HCT116 (cell line): ENCODE measurements around the gene SNIP1. TPM values are rescaled to one million over a fixed set of nuclear protein-coding genes. Genes with fewer than 3 reads are reported as not detected.

Source experiments
- ATAC-seq: fragments of 200-7000 bp; cut with Tn5 transposase; 2 replicates; pipeline ENCODE4 v1.9.1; 2020; ENCODE audit warnings: mild to moderate bottlenecking, moderate library complexity
- BruUV-seq: library from RNA; stranded (reverse); fragments of 400-500 nt; replicated peaks from 2 replicates; lab custom pipeline; 2021; lab: Mats Ljungman, UMichigan
- CTCF ChIA-PET: fragments of 300-600 bp; sonication (Branson Sonifier 250); formaldehyde crosslinking; loops from one replicate; lab custom pipeline; 2021; ENCODE audit warnings: antibody characterized with exemption; lab: Charles Lee
- POLR2A ChIA-PET: fragments of 300-600, 350-600 bp; sonication (Branson Sonifier 250); formaldehyde crosslinking; loops from one replicate; lab custom pipeline; 2021; ENCODE audit warnings: antibody characterized with exemption; lab: Charles Lee
- RAD21 ChIA-PET, 2 experiments: fragments of 300-600 bp; sonication (Branson Sonifier 250); formaldehyde crosslinking; loops; one replicate each; lab custom pipeline; 2023; ENCODE audit warnings: low total read pairs in 2 of 2; ENCODE audit not compliant: uncharacterized antibody in 2 of 2, unreplicated experiment in 2 of 2, low non-redundant PET in 1 of 2; lab: Charles Lee
- DNase-seq: peaks from one replicate; pipeline ENCODE4 v3.0.0-alpha.2; 2010; ENCODE audit warnings: low read depth, low spot score
- H2AFZ ChIP-seq: fragments of 200-600 bp; shearing (Covaris generic), sonication (generic); 2 replicates; pipeline ENCODE4 v1.6.1; 2017; ENCODE audit warnings: low read depth, mixed run types, mixed read lengths, antibody characterized with exemption, low read length; ENCODE audit not compliant: poor library complexity, severe bottlenecking
- H3K27ac ChIP-seq: 2 replicates; pipeline ENCODE4 v1.5.1; 2012; ENCODE audit warnings: low read depth, low read length
- H3K27me3 ChIP-seq: fragments of 200-600 bp; sonication (generic); 2 replicates; pipeline ENCODE4 v1.6.1; 2016; ENCODE audit warnings: mixed run types, low read length, mixed read lengths; ENCODE audit not compliant: insufficient read depth
- H3K36me3 ChIP-seq, 2 experiments: fragments of 200-500 bp in 1 of 2; fragments of 200-600 bp in 1 of 2; sonication (Bioruptor generic) in 1 of 2; sonication (generic) in 1 of 2; 2 replicates each; pipeline versions ENCODE4 v1.5.1 to v1.6.1; 2014 to 2016; ENCODE audit warnings: low read length in 2 of 2, inconsistent platforms in 1 of 2, mixed read lengths in 1 of 2, mixed run types in 1 of 2; ENCODE audit not compliant: insufficient read depth in 2 of 2, control insufficient read depth in 1 of 2
- H3K4me1 ChIP-seq, 2 experiments: fragments of 200-600 bp in 1 of 2; sonication (generic) in 1 of 2; 2 replicates each; pipeline versions ENCODE4 v1.5.1 to v1.6.1; 2012 to 2017; ENCODE audit warnings: low read length in 2 of 2, inconsistent platforms in 1 of 2, mild to moderate bottlenecking in 1 of 2, mixed read lengths in 1 of 2, mixed run types in 1 of 2, moderate library complexity in 1 of 2; ENCODE audit not compliant: insufficient read depth in 2 of 2, control insufficient read depth in 1 of 2
- H3K4me2 ChIP-seq: fragments of 200-600 bp; sonication (generic); 2 replicates; pipeline ENCODE4 v1.6.1; 2017; ENCODE audit warnings: mixed run types, low read length, mixed read lengths
- H3K4me3 ChIP-seq, 2 experiments: fragments of 200-600 bp in 1 of 2; sonication (generic) in 1 of 2; replicated peaks in 1 of 2; 2 replicates each; pipeline ENCODE4 v1.5.1; 2011 to 2016; ENCODE audit warnings: low read length in 2 of 2, control low read depth in 1 of 2, low read depth in 1 of 2, mild to moderate bottlenecking in 1 of 2, mixed read lengths in 1 of 2, mixed run types in 1 of 2
- H3K79me2 ChIP-seq: fragments of 200-600 bp; sonication (generic); 2 replicates; pipeline ENCODE4 v1.6.1; 2017; ENCODE audit warnings: mild to moderate bottlenecking, mixed run types, low read length, moderate library complexity, mixed read lengths; ENCODE audit not compliant: insufficient read depth
- H3K9ac ChIP-seq: fragments of 200-600 bp; sonication (generic); 2 replicates; pipeline ENCODE4 v1.6.1; 2016; ENCODE audit warnings: low read length, mixed read lengths
- H3K9me2 ChIP-seq: fragments of 200-600 bp; sonication (generic), shearing (Covaris generic); 2 replicates; pipeline ENCODE4 v1.6.1; 2017; ENCODE audit warnings: mixed run types, mild to moderate bottlenecking, moderate library complexity; ENCODE audit not compliant: insufficient read depth
- H3K9me3 ChIP-seq, 2 experiments: fragments of 200-500 bp in 1 of 2; fragments of 200-600 bp in 1 of 2; sonication (Bioruptor generic) in 1 of 2; sonication (generic) in 1 of 2; 2 replicates each; pipeline ENCODE4 v1.6.1; 2014 to 2017; ENCODE audit warnings: low read length in 2 of 2, mixed read lengths in 2 of 2, inconsistent platforms in 1 of 2, low read depth in 1 of 2, mild to moderate bottlenecking in 1 of 2, mixed run types in 1 of 2, moderate library complexity in 1 of 2; ENCODE audit not compliant: control insufficient read depth in 1 of 2, insufficient read depth in 1 of 2
- H4K20me1 ChIP-seq: fragments of 200-600 bp; sonication (generic), shearing (Covaris generic); 2 replicates; pipeline ENCODE4 v1.6.1; 2017; ENCODE audit warnings: mixed run types, mild to moderate bottlenecking, moderate library complexity; ENCODE audit not compliant: insufficient read depth
- ATF3 ChIP-seq: IDR thresholded peaks from 2 replicates; pipeline ENCODE4 v1.6.1; 2012
- CEBPB ChIP-seq: IDR thresholded peaks from 2 replicates; pipeline ENCODE4 v1.6.1; 2012; ENCODE audit warnings: low read depth
- CTCF ChIP-seq, 3 experiments: fragments of 200-600 bp in 1 of 3; sonication (generic) in 1 of 3; IDR thresholded peaks in 2 of 3; conservative IDR thresholded peaks in 1 of 3; 2 replicates each; pipeline ENCODE4 v1.5.1; 2012 to 2017; ENCODE audit warnings: low read depth in 2 of 3, low read length in 2 of 3, antibody characterized with exemption in 1 of 3, borderline replicate concordance in 1 of 3, control low read depth in 1 of 3, mild to moderate bottlenecking in 1 of 3, mixed read lengths in 1 of 3, mixed run types in 1 of 3, moderate library complexity in 1 of 3; ENCODE audit not compliant: insufficient read depth in 1 of 3
- EGR1 ChIP-seq: IDR thresholded peaks from 2 replicates; pipeline ENCODE4 v1.6.1; 2012; ENCODE audit warnings: low read depth
- ELF1 ChIP-seq: IDR thresholded peaks from 2 replicates; pipeline ENCODE4 v1.6.1; 2012; ENCODE audit warnings: low read depth, borderline replicate concordance
- EZH2 ChIP-seq: fragments of 200-600 bp; sonication (generic); IDR thresholded peaks from 2 replicates; pipeline ENCODE4 v1.6.1; 2017; ENCODE audit warnings: antibody characterized with exemption, mixed run types
- EZH2phosphoT487 ChIP-seq: fragments of 200-600 bp; IDR thresholded peaks from 2 replicates; pipeline ENCODE4 v1.6.1; 2018; ENCODE audit warnings: antibody characterized with exemption, borderline replicate concordance
- JUND ChIP-seq: IDR thresholded peaks from 2 replicates; pipeline ENCODE4 v1.6.1; 2012
- MAX ChIP-seq: IDR thresholded peaks from 2 replicates; pipeline ENCODE4 v1.6.1; 2012
- POLR2A ChIP-seq: IDR thresholded peaks from 2 replicates; pipeline ENCODE4 v1.7.0; 2011; ENCODE audit warnings: borderline replicate concordance; ENCODE audit not compliant: insufficient read depth, insufficient read length; ENCODE audit errors: extremely low read depth
- POLR2AphosphoS5 ChIP-seq: IDR thresholded peaks from 2 replicates; pipeline ENCODE4 v1.6.1; 2011; ENCODE audit warnings: mild to moderate bottlenecking, low read depth, low read length, moderate library complexity
- REST ChIP-seq: IDR thresholded peaks from 2 replicates; pipeline ENCODE4 v1.6.1; 2012; ENCODE audit warnings: low read depth
- SP1 ChIP-seq: IDR thresholded peaks from 2 replicates; pipeline ENCODE4 v1.6.1; 2012; ENCODE audit warnings: low read depth
- YY1 ChIP-seq: IDR thresholded peaks from 2 replicates; pipeline ENCODE4 v1.6.1; 2011; ENCODE audit warnings: low read length, low read depth, moderate library complexity, mild to moderate bottlenecking; ENCODE audit not compliant: insufficient replicate concordance; ENCODE audit errors: extremely low read depth
- ZBTB33 ChIP-seq: IDR thresholded peaks from 2 replicates; pipeline ENCODE4 v1.6.1; 2011; ENCODE audit warnings: mild to moderate bottlenecking, low read length, moderate library complexity; ENCODE audit not compliant: insufficient replicate concordance; ENCODE audit errors: extremely low read depth
- ZFX ChIP-seq: fragments of 450-650 bp; IDR thresholded peaks from 2 replicates; pipeline ENCODE4 v1.6.1; 2017
- ZNF274 ChIP-seq: fragments of 200-500 bp; sonication (Bioruptor generic); IDR thresholded peaks from 2 replicates; pipeline ENCODE4 v1.6.1; 2014; ENCODE audit warnings: mild to moderate bottlenecking, low read depth, low read length, inconsistent platforms
- intact Hi-C: fragments of 100-400 bp; cut with micrococcal nuclease; formaldehyde crosslinking; loops from 2 replicates; pipeline ENCODE4 v1.10.0; 2022
- total RNA-seq: library from RNA; stranded (reverse); gene quantifications from one replicate; pipeline ENCODE4 v1.2.1, GENCODE V29; 2021; ENCODE audit not compliant: unreplicated experiment

The SNIP1 gene
- total RNA-seq, 1 experiment from 2014 or later = 18.8 TPM

- H3K9me3 ChIP-seq = no peaks in the 10 kb centered on the region
- no peak for ATAC-seq
- no peak overlapping the region for H3K4me2 ChIP-seq
- no peaks in the 10 kb centered on the region for H3K9me2 ChIP-seq
- H3K4me3 ChIP-seq = no peak overlapping the region
- intact Hi-C loops = loop anchor here (5.0 to 10.0 kb wide), 2 partner anchors 103 to 414 kb away; no protein-coding TSS in a partner anchor
- BruUV-seq = no TSS peak
- CTCF ChIA-PET = interaction anchor here (0.6 kb wide), 1 partner anchor 1276 kb away, joined by 8 read pairs; no protein-coding TSS in a partner anchor
- H3K79me2 ChIP-seq = no peaks in the 10 kb centered on the region
- peaks cover 0 to 10% of the 10 kb centered on the region in 2 experiments; a peak in 1 of 4 replicates for H3K36me3 ChIP-seq
- no peak overlapping the region for H3K27ac ChIP-seq
- TF ChIP-seq SP1 = no peak
- no peak for TF ChIP-seq ZFX
- TF ChIP-seq EZH2 = no peak
- TF ChIP-seq CEBPB = no peak
- TF ChIP-seq ELF1 = no peak
- TF ChIP-seq POLR2A = no peak
- no peak for TF ChIP-seq ATF3
- no peak for TF ChIP-seq EZH2phosphoT487
- no peak for TF ChIP-seq ZNF274
- no peak for TF ChIP-seq YY1
- TF ChIP-seq CTCF (IDR thresholded peaks at IDR 0.05 in 2 of 3, conservative IDR thresholded peaks at IDR 0.05 in 1 of 3; ENCODE audit: borderline replicate concordance in 1 of 3, insufficient read depth in 1 of 3, low read depth in 2 of 3, low read length in 2 of 3) = no peak
- no peak for TF ChIP-seq JUND
- no peak for TF ChIP-seq POLR2AphosphoS5
- TF ChIP-seq REST = no peak
- no peak for TF ChIP-seq ZBTB33
- no peak for TF ChIP-seq EGR1
- no peak for TF ChIP-seq MAX
- TF ChIP-seq, all 23 proteins: peak for 0
- no peaks in the 10 kb centered on the region for H3K27me3 ChIP-seq
- no peak overlapping the region for H3K9ac ChIP-seq
- H4K20me1 ChIP-seq = no peaks in the 10 kb centered on the region
- H3K4me1 ChIP-seq = peaks cover 7 to 8% of the 10 kb centered on the region in 2 experiments
- H2AFZ ChIP-seq = no peak overlapping the region
- ChIA-PET POLR2A (no interaction called here), RAD21 (no interaction called here)
- DNase-seq = no peak
Observed at GRCh38 chr1:37560401-37561132, 6.5 kb upstream of the SNIP1 start.
